8988T (cell line): Measurements from ENCODE around the gene VASH1.

Source experiments
- DNase-seq: peaks from one replicate; pipeline ENCODE4 v3.0.0; 2011

Gene VASH1

GRCh38 chr14:76752744-76753143 lies 8.5 kb upstream of the VASH1 start:
- no peak for DNase-seq

GRCh38 chr14:76753541-76754198 lies 7.6 kb upstream of the VASH1 start:
- no peak for DNase-seq

- no peak for DNase-seq
Observed at GRCh38 chr14:76754586-76754985, 6.7 kb upstream of the VASH1 start.

- DNase-seq, result no peak
Observed at GRCh38 chr14:76755610-76756370, 5.5 kb upstream of the VASH1 start.

GRCh38 chr14:76756371-76756750 lies 4.9 kb upstream of the VASH1 start:
- DNase-seq, result no peak

GRCh38 chr14:76759589-76759988 lies 1.7 kb upstream of the VASH1 start:
- DNase-seq, result no peak

- no peak for DNase-seq
Observed at GRCh38 chr14:76760331-76761135, 735 bp upstream of the VASH1 start.

- no peak for DNase-seq
Observed at GRCh38 chr14:76761960-76762410, 717 bp downstream of the VASH1 start.

GRCh38 chr14:76762411-76763095 lies 1.3 kb downstream of the VASH1 start:
- no peak for DNase-seq

- no peak for DNase-seq
Observed at GRCh38 chr14:76763096-76764041, 2.1 kb downstream of the VASH1 start.

- DNase-seq, result no peak
Observed at GRCh38 chr14:76765461-76765931, 4.2 kb downstream of the VASH1 start.

GRCh38 chr14:76767681-76768656 lies 6.7 kb downstream of the VASH1 start:
- DNase-seq, result no peak

- DNase-seq, result no peak
Observed at GRCh38 chr14:76768671-76769500, 7.6 kb downstream of the VASH1 start.

- no peak for DNase-seq
Observed at GRCh38 chr14:76769636-76770292, 8.5 kb downstream of the VASH1 start.

GRCh38 chr14:76770521-76771436 lies 9.5 kb downstream of the VASH1 start:
- DNase-seq, result no peak

GRCh38 chr14:76771437-76771980 lies 10.2 kb downstream of the VASH1 start:
- no peak for DNase-seq
